ENCODE results near the gene CTCF. TPM values are rescaled to one million over a fixed set of nuclear protein-coding genes. Genes with fewer than 3 reads are reported as not detected.
"Not testable (repeated sequence)": the region's sequence is repeated elsewhere in the genome, so short reads cannot be mapped to it uniquely, and the experiment has no call there.

CTCF gene
- total RNA-seq, 3 donors from 2014 or later, result 41.1 to 55.5 (median 43.4) TPM

DNA sequence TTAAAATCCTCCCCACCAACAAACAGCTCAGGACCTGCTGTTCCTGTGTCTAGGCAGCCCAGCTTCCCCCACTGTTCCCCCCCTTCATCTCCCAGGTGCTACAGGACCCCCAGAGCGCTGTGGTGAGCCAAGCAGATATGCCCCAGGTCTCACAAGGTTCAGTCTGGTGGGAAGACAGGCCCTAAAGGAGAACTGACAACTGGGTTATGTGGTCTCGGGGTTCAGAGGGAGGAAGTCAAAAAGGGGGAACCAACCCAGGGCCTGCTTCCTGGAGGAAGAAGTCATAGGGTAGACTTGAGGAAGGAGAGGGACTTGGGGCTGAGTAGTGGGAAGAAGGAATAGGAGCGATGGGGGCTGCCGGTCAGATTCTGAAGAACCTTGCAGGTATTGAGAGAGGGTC is 31.1 kb upstream of the CTCF start:
- ATAC-seq (peak; percentile 13), DNase-seq (no peak)
- Histone ChIP-seq H3K4me1 (ENCODE audit: low read depth) (peaks cover 20% of the 10 kb centered on the region), H3K4me3 (no peak overlapping the region), H3K36me3 (ENCODE audit: low read depth) (no peaks in the 10 kb centered on the region), H3K9me3 (no peaks in the 10 kb centered on the region)
- intact Hi-C loops (cut with DNase I, micrococcal nuclease), result no loop called here
- TF ChIP-seq, protein P1, sequence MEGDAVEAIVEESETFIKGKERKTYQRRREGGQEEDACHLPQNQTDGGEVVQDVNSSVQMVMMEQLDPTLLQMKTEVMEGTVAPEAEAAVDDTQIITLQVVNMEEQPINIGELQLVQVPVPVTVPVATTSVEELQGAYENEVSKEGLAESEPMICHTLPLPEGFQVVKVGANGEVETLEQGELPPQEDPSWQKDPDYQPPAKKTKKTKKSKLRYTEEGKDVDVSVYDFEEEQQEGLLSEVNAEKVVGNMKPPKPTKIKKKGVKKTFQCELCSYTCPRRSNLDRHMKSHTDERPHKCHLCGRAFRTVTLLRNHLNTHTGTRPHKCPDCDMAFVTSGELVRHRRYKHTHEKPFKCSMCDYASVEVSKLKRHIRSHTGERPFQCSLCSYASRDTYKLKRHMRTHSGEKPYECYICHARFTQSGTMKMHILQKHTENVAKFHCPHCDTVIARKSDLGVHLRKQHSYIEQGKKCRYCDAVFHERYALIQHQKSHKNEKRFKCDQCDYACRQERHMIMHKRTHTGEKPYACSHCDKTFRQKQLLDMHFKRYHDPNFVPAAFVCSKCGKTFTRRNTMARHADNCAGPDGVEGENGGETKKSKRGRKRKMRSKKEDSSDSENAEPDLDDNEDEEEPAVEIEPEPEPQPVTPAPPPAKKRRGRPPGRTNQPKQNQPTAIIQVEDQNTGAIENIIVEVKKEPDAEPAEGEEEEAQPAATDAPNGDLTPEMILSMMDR (IDR thresholded peaks at IDR 0.05), result no peak

DNA sequence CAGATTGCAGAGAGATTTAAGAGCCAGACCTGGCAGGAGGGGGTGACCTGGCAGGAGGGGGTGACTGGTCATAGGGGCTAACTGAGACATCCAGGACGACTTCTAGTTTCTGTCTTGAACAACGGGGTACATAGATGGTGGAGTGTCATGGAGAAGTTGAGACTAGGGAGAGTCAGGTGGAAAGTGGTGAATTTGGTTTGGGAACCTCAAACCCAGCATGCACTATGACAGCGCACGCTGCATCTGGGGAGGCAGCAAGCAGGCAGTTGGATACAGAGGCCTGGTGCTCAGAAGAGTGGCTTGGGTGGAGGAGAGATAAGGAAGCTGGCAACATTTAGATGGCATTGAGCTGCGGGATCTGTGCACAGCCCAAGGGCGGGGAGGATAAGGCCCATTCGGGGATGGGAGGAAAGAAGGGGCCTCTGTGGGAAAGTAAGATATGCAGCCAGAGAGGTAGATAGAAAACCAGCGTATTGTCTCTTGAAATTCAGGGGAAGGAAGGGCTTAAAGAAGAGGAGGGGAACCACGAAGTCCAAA is 29.2 kb upstream of the CTCF start:
- ATAC-seq, result no peak
- Histone ChIP-seq H3K9me3 (no peaks in the 10 kb centered on the region), H3K4me1 (ENCODE audit: low read depth) (peaks cover 20% of the 10 kb centered on the region), H3K36me3 (ENCODE audit: low read depth) (no peaks in the 10 kb centered on the region), H3K4me3 (no peak overlapping the region)
- DNase-seq, result no peak
- intact Hi-C loops (cut with DNase I, micrococcal nuclease), result no loop called here
- TF ChIP-seq, protein P1 (IDR thresholded peaks at IDR 0.05), result no peak

DNA sequence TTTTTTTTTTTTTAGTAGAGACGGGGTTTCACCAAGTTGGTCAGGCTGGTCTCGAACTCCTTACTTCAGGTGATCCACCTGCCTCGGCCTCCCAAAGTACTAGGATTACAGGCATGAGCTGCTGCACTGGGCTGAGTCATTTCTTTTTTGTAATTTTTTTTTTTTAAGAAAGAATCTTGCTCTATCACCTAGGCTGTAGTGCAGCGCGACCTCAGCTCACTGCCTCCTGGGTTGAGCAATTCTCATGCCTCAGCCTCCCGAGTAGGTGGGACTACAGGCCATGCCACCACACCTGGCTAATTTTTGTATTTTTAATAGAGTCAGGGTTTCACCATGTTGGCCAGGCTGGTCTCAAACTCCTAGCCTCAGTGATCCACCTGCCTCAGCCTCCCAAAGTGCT is 28.3 kb upstream of the CTCF start:
- H3K4me3 ChIP-seq; intact Hi-C loops (cut with DNase I, micrococcal nuclease); ATAC-seq; H3K36me3 ChIP-seq (ENCODE audit: low read depth); DNase-seq; H3K9me3 ChIP-seq: not testable (repeated sequence)
- H3K4me1 ChIP-seq (ENCODE audit: low read depth), result peaks cover 29% of the 10 kb centered on the region

DNA sequence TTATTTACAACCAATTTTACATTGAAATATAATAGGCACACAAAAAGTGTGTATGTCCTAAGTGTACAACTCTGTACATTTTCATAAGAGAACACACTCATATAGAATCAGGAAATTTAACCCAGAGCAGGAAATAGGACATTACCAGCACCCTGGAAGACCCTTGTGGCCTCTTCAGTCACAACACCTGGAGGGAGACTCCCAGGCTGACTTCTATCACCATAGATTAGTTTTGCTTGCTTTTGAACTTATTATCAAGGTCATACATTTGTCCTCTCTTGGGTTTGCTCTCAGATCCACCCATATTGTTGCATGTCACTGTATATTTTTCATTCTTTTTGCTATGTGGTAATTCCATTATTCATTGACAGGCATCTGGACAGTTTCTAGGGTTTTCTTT is 27.9 kb upstream of the CTCF start:
- DNase-seq (no peak), ATAC-seq (no peak)
- H3K4me1 ChIP-seq (ENCODE audit: low read depth), result peaks cover 27% of the 10 kb centered on the region
- no peaks in the 10 kb centered on the region for H3K36me3 ChIP-seq (ENCODE audit: low read depth)
- TF ChIP-seq, protein P1 (IDR thresholded peaks at IDR 0.05), result no peak
- intact Hi-C loops (cut with DNase I, micrococcal nuclease), result no loop called here
- H3K9me3 ChIP-seq, result no peaks in the 10 kb centered on the region
- H3K4me3 ChIP-seq, result no peak overlapping the region

DNA sequence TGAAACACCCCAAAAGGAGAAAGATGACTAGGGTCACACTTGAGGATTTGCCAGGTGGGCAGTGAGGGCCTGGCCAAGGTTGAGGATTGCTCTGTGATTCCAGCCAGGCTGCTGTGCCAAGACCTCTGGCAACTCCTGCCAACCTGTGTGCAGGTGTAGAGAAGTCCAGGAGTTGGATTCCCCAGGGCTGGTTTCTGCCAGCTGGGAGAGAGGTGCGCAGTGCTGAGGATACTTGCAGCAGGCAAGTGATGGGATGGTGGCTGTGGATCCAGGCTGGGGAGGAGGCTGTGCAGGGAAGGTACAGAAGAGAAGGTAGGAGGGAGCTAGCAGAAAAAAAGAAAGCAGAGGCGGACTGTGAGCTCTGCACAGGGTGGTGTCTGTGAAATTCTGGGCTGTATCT is 27.1 kb upstream of the CTCF start:
- Histone ChIP-seq H3K36me3 (ENCODE audit: low read depth) (no peaks in the 10 kb centered on the region), H3K4me1 (ENCODE audit: low read depth) (peaks cover 19% of the 10 kb centered on the region), H3K9me3 (no peaks in the 10 kb centered on the region), H3K4me3 (no peak overlapping the region)
- intact Hi-C loops (cut with DNase I, micrococcal nuclease), result no loop called here
- ATAC-seq, result no peak
- TF ChIP-seq, protein P1 (IDR thresholded peaks at IDR 0.05), result no peak
- DNase-seq, result no peak

DNA sequence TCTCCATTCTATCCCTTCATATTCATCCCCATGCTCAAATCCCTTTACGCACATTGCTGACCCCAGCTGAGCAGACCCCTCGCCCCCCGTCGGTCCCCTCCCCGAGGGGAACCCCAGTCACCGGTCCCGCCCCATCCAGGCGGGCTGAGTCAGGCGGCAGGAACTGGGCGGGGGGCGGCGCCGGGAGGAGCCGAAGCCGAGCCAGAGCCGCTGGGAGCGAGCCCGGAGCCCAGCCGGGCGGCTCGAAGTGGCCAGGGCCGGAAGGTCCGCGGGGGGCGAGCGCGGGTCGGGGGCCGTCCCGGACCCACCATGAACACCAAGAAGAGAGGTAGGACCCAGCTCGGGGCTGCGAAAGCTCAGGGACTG is 25.1 kb upstream of the CTCF start:
- intact Hi-C loops (cut with DNase I, micrococcal nuclease), result no loop called here
- ATAC-seq, result peak; percentile 55
- TF ChIP-seq, protein P1 (IDR thresholded peaks at IDR 0.05), result no peak
- no peaks in the 10 kb centered on the region for H3K36me3 ChIP-seq (ENCODE audit: low read depth)
- peaks cover 11% of the 10 kb centered on the region for H3K4me1 ChIP-seq (ENCODE audit: low read depth)
- H3K4me3 ChIP-seq, result peak overlapping the region; percentile 23
- no peaks in the 10 kb centered on the region for H3K9me3 ChIP-seq
- peak; percentile 58 to 75 (median 72) for DNase-seq

Measured in mucosa of descending colon (tissue), 3 donors.